GM18498 (cell line): ENCODE data around the gene GUCD1.

Experiments used
- ATAC-seq: cut with Tn5 transposase; IDR thresholded peaks from one replicate; pipeline ENCODE4 v1.9.1; 2021; ENCODE audit warnings: mild to moderate bottlenecking, moderate library complexity; ENCODE audit not compliant: unreplicated experiment

The GUCD1 gene

GRCh38 chr22:24590596-24591173 is 35.7 kb upstream of the GUCD1 start:
- ATAC-seq, result no peak

GRCh38 chr22:24589518-24590030 is 34.6 kb upstream of the GUCD1 start:
- ATAC-seq, result no peak

GRCh38 chr22:24588757-24589481 is 34.0 kb upstream of the GUCD1 start:
- ATAC-seq, result no peak

GRCh38 chr22:24588381-24588756 is 33.4 kb upstream of the GUCD1 start:
- ATAC-seq, result no peak

GRCh38 chr22:24587948-24588347 is 33.0 kb upstream of the GUCD1 start:
- ATAC-seq, result no peak

- ATAC-seq, result no peak
These were observed 32.3 kb upstream of the GUCD1 start for GRCh38 chr22:24587251-24587650.

GRCh38 chr22:24585927-24586546 is 31.1 kb upstream of the GUCD1 start:
- ATAC-seq, result no peak

- ATAC-seq, result no peak
These were observed 30.5 kb upstream of the GUCD1 start for GRCh38 chr22:24585461-24585860.

- no peak for ATAC-seq
These were observed 30.0 kb upstream of the GUCD1 start for GRCh38 chr22:24584871-24585411.

GRCh38 chr22:24584166-24584790 is 29.3 kb upstream of the GUCD1 start:
- no peak for ATAC-seq

- ATAC-seq, result no peak
These were observed 28.6 kb upstream of the GUCD1 start for GRCh38 chr22:24583221-24584165.

- no peak for ATAC-seq
These were observed 27.3 kb upstream of the GUCD1 start for GRCh38 chr22:24582056-24582814.

- ATAC-seq, result no peak
These were observed 25.3 kb upstream of the GUCD1 start for GRCh38 chr22:24580276-24580675.

GRCh38 chr22:24579258-24579601 is 24.3 kb upstream of the GUCD1 start:
- ATAC-seq, result no peak

- no peak for ATAC-seq
These were observed 23.7 kb upstream of the GUCD1 start for GRCh38 chr22:24578355-24579257.

GRCh38 chr22:24576778-24577177 is 21.8 kb upstream of the GUCD1 start:
- ATAC-seq, result no peak

GRCh38 chr22:24571266-24571665 is 16.3 kb upstream of the GUCD1 start:
- ATAC-seq, result no peak

- ATAC-seq, result no peak
These were observed 12.7 kb upstream of the GUCD1 start for GRCh38 chr22:24567668-24568067.
